ENCODE measurements around the gene IL1RAP. TPM values are rescaled to one million over a fixed set of nuclear protein-coding genes. Genes with fewer than 3 reads are reported as not detected.

The IL1RAP gene
- total RNA-seq, 2 experiments from 2014 or later: 12.1 to 16.1 TPM

- peaks cover 14% of the 10 kb centered on the region for H3K36me3 Mint-ChIP-seq (ENCODE audit: low read depth)
- no peak overlapping the region for H3K27ac Mint-ChIP-seq
- no peak for ATAC-seq
- H3K9me3 Mint-ChIP-seq (ENCODE audit: low read depth): no peaks in the 10 kb centered on the region
- ChIA-PET POLR2A (interaction anchor here (0.6 kb wide), 2 partner anchors 12 to 68 kb away, joined by 4 to 5 read pairs; no protein-coding TSS in a partner anchor), CTCF (interaction anchor here (1.1 kb wide), 1 partner anchor 14 kb away, joined by 3 read pairs; the partner anchor contains the start of gene IL1RAP)
- no peaks in the 10 kb centered on the region for H3K27me3 Mint-ChIP-seq
- peaks cover 7% of the 10 kb centered on the region for H3K4me1 Mint-ChIP-seq
- intact Hi-C loops (cut with DNase I, micrococcal nuclease): no loop called here
- no peak overlapping the region for H3K4me3 Mint-ChIP-seq
- DNase-seq: no peak
Observed at GRCh38 chr3:190526787-190527762, 13.2 kb downstream of the IL1RAP start.

DNA sequence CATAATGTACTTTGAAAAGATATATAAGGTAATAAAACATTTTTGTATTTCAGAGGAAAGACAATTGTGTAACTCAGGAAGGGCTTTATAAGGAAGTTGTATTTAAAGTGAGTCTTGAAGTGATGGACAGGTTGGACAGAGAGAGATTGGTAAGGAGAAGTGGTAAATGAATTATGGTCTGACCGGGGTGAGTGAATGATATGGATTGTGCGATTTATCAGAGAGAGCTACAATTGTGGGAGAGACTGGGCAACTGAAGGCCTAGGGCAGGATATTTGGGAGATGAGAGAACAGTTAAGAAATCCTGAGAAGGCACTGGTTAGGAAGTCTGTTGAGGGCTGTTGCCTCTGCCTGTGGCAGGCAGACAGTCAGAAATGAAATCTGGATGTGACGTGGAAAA, 14.8 kb downstream of the IL1RAP start:
- H3K27me3 Mint-ChIP-seq: no peaks in the 10 kb centered on the region
- H3K4me1 Mint-ChIP-seq: peaks cover 16% of the 10 kb centered on the region
- ATAC-seq: no peak
- POLR2A ChIA-PET: no interaction called here
- peaks cover 13% of the 10 kb centered on the region for H3K36me3 Mint-ChIP-seq (ENCODE audit: low read depth)
- intact Hi-C loops (cut with DNase I, micrococcal nuclease): no loop called here
- no peaks in the 10 kb centered on the region for H3K9me3 Mint-ChIP-seq (ENCODE audit: low read depth)
- H3K4me3 Mint-ChIP-seq: no peak overlapping the region
- DNase-seq: no peak
- no peak overlapping the region for H3K27ac Mint-ChIP-seq
- CTCF ChIA-PET: no interaction called here

DNA sequence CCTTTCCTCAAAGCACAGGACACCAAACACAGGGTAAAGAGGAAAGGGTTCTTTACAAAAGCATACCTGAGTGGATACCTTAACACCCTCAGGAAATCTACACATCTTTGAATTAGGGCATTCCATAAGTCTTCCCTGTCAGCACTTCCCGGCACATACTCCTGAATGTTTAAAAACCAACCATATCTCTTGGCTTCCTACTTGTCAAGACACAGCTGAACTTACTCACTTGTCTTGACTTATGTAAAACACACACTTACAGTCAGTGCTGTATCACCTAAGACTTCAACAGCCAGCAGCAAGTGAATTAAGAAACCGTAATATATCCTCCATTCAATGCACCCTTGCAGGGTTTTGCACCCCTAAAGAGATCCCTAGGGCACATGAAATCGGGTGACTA, 17.5 kb downstream of the IL1RAP start:
- H3K4me3 Mint-ChIP-seq: no peak overlapping the region
- ATAC-seq (no peak), DNase-seq (no peak)
- no peaks in the 10 kb centered on the region for H3K9me3 Mint-ChIP-seq (ENCODE audit: low read depth)
- peaks cover 8% of the 10 kb centered on the region for H3K36me3 Mint-ChIP-seq (ENCODE audit: low read depth)
- intact Hi-C loops (cut with DNase I, micrococcal nuclease): no loop called here
- H3K27me3 Mint-ChIP-seq: no peaks in the 10 kb centered on the region
- ChIA-PET CTCF (no interaction called here), POLR2A (no interaction called here)
- peaks cover 27% of the 10 kb centered on the region for H3K4me1 Mint-ChIP-seq
- H3K27ac Mint-ChIP-seq: no peak overlapping the region

DNA sequence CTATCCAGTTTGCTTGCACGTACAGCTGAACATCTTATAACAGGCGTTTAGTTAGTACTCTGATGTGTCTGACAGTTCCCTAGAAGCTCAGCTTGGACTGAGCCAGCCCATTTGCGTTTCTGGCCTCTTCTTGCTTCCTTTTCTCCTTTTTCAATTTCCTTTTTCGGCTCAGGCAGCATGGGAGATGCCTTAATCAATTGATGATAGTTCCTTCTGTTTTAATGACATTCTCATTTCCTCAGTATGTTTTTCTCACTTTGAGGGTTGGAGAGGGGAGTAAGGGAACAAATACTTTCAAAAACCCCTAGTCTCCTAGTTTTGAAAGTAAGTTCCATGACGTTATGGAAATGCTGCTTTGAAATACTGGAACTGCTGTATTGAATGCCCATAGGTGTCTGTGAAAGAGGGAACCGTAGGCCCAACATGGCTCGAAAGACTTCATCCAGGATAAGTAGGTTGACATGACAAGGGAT, 18.9 kb downstream of the IL1RAP start:
- POLR2A ChIA-PET: no interaction called here
- no peak overlapping the region for H3K27ac Mint-ChIP-seq
- CTCF ChIA-PET: no interaction called here
- ATAC-seq (no peak), DNase-seq (no peak)
- H3K4me1 Mint-ChIP-seq: peaks cover 29% of the 10 kb centered on the region
- no peaks in the 10 kb centered on the region for H3K27me3 Mint-ChIP-seq
- intact Hi-C loops (cut with DNase I, micrococcal nuclease): no loop called here
- H3K9me3 Mint-ChIP-seq (ENCODE audit: low read depth): no peaks in the 10 kb centered on the region
- H3K4me3 Mint-ChIP-seq: no peak overlapping the region
- peaks cover 8% of the 10 kb centered on the region for H3K36me3 Mint-ChIP-seq (ENCODE audit: low read depth)

GRCh38 chr3:190533511-190534281, 19.8 kb downstream of the IL1RAP start:
- peaks cover 36% of the 10 kb centered on the region for H3K4me1 Mint-ChIP-seq
- no peak overlapping the region for H3K27ac Mint-ChIP-seq
- H3K36me3 Mint-ChIP-seq (ENCODE audit: low read depth): peaks cover 8% of the 10 kb centered on the region
- ChIA-PET POLR2A (interaction anchor here (0.6 kb wide), 1 partner anchor 394 kb away, joined by 4 read pairs; no protein-coding TSS in a partner anchor), CTCF (interaction anchor here (0.6 to 1.2 kb wide), 2 partner anchors 25 to 196 kb away, joined by 3 read pairs; no protein-coding TSS in a partner anchor)
- no peaks in the 10 kb centered on the region for H3K27me3 Mint-ChIP-seq
- DNase-seq (no peak), ATAC-seq (no peak)
- no peaks in the 10 kb centered on the region for H3K9me3 Mint-ChIP-seq (ENCODE audit: low read depth)
- H3K4me3 Mint-ChIP-seq: no peak overlapping the region
- intact Hi-C loops (cut with DNase I, micrococcal nuclease): no loop called here

DNA sequence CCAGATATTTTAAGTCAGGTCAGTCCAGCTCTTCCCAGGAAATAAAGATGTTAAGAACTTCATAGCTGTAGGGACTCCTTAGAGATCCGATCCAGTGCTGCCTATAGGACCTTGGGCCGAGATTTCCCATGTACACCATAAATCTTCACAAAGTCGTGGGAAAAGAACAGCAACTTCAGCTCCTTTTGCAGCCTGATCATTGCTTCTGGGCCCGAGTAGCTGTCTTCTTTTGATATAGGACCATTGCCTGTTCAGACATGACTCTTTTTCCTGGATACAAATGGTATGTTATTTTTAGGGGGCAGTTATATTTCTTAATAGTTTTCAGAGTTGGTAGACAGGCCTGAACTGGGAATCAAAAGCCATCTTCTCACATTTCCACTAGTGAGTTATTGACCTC, 20.5 kb downstream of the IL1RAP start:
- Mint-ChIP-seq H3K4me3 (no peak overlapping the region), H3K9me3 (ENCODE audit: low read depth) (no peaks in the 10 kb centered on the region), H3K36me3 (ENCODE audit: low read depth) (peaks cover 3% of the 10 kb centered on the region), H3K27ac (no peak overlapping the region), H3K4me1 (peaks cover 39% of the 10 kb centered on the region), H3K27me3 (no peaks in the 10 kb centered on the region)
- ChIA-PET CTCF (interaction anchor here (1.2 kb wide), 1 partner anchor 196 kb away, joined by 3 read pairs; no protein-coding TSS in a partner anchor), POLR2A (no interaction called here)
- intact Hi-C loops (cut with DNase I, micrococcal nuclease): no loop called here
- ATAC-seq: no peak
- no peak for DNase-seq

DNA sequence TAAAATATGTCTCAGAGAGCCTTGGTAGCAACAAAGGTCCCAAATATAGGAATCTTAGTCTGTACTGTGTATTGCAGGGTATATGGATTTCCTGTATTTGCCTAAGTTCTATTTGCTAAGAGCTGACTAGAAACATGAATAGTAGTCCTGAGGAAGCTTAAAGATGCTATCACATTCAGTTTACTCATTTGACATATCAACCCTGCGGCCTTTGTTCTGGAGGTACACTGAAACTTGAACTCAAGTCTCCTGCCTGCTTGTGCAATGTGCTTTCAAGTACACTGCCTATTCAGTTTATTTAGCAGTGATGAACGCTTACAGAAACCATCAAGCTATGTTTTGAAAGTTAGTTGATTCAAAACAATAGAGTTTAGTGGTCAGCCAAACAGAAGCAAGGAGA, 21.1 kb downstream of the IL1RAP start:
- ChIA-PET POLR2A (no interaction called here), CTCF (no interaction called here)
- Mint-ChIP-seq H3K9me3 (ENCODE audit: low read depth) (no peaks in the 10 kb centered on the region), H3K36me3 (ENCODE audit: low read depth) (peaks cover 3% of the 10 kb centered on the region), H3K4me3 (no peak overlapping the region), H3K4me1 (peaks cover 39% of the 10 kb centered on the region), H3K27me3 (no peaks in the 10 kb centered on the region), H3K27ac (no peak overlapping the region)
- DNase-seq (no peak), ATAC-seq (peak; percentile 58)
- intact Hi-C loops (cut with DNase I, micrococcal nuclease): no loop called here

- Mint-ChIP-seq H3K4me3 (no peak overlapping the region), H3K27me3 (no peaks in the 10 kb centered on the region), H3K9me3 (ENCODE audit: low read depth) (no peaks in the 10 kb centered on the region), H3K36me3 (ENCODE audit: low read depth) (peaks cover 3% of the 10 kb centered on the region), H3K27ac (no peak overlapping the region), H3K4me1 (peaks cover 39% of the 10 kb centered on the region)
- POLR2A ChIA-PET: no interaction called here
- CTCF ChIA-PET: interaction anchor here (1.0 to 1.2 kb wide), 2 partner anchors 12 to 18 kb away, joined by 3 read pairs; no protein-coding TSS in a partner anchor
- intact Hi-C loops (cut with DNase I, micrococcal nuclease): no loop called here
- ATAC-seq (no peak), DNase-seq (no peak)
Observed at GRCh38 chr3:190537146-190537545, 23.3 kb downstream of the IL1RAP start.

DNA sequence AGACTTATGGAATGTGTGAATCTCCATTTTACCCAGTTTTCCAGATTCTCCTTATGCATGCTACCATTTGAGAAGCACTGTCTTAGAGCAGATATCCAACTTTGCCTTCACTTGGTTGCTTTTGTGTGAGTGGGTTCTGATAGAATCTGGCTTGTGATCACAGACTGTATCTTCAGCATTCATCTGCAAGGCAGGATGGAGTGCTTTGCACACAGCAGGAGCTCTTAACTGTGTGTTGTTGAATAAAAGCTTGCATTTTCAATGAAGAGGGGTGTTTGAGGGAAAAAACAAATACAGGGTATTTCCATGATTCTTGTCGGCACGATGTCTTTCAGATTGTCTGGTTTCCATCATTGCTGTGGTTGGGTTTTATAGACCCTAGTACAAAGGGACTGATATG, 24.4 kb downstream of the IL1RAP start:
- ATAC-seq: no peak
- H3K36me3 Mint-ChIP-seq (ENCODE audit: low read depth): peaks cover 1% of the 10 kb centered on the region
- ChIA-PET CTCF (no interaction called here), POLR2A (no interaction called here)
- no peak overlapping the region for H3K4me3 Mint-ChIP-seq
- no peaks in the 10 kb centered on the region for H3K27me3 Mint-ChIP-seq
- DNase-seq: no peak
- H3K27ac Mint-ChIP-seq: no peak overlapping the region
- no peaks in the 10 kb centered on the region for H3K9me3 Mint-ChIP-seq (ENCODE audit: low read depth)
- H3K4me1 Mint-ChIP-seq: peaks cover 31% of the 10 kb centered on the region
- intact Hi-C loops (cut with DNase I, micrococcal nuclease): no loop called here

GRCh38 chr3:190539526-190539925, 25.6 kb downstream of the IL1RAP start:
- H3K4me3 Mint-ChIP-seq: no peak overlapping the region
- intact Hi-C loops (cut with DNase I, micrococcal nuclease): no loop called here
- H3K9me3 Mint-ChIP-seq (ENCODE audit: low read depth): no peaks in the 10 kb centered on the region
- peaks cover 1% of the 10 kb centered on the region for H3K36me3 Mint-ChIP-seq (ENCODE audit: low read depth)
- ATAC-seq (no peak), DNase-seq (no peak)
- no peaks in the 10 kb centered on the region for H3K27me3 Mint-ChIP-seq
- ChIA-PET POLR2A (no interaction called here), CTCF (no interaction called here)
- H3K4me1 Mint-ChIP-seq: peaks cover 21% of the 10 kb centered on the region
- H3K27ac Mint-ChIP-seq: no peak overlapping the region

- intact Hi-C loops (cut with DNase I, micrococcal nuclease): no loop called here
- H3K4me3 Mint-ChIP-seq: no peak overlapping the region
- H3K27ac Mint-ChIP-seq: no peak overlapping the region
- H3K36me3 Mint-ChIP-seq (ENCODE audit: low read depth): peaks cover 1% of the 10 kb centered on the region
- ATAC-seq: no peak
- H3K4me1 Mint-ChIP-seq: peaks cover 12% of the 10 kb centered on the region
- H3K27me3 Mint-ChIP-seq: no peaks in the 10 kb centered on the region
- no peaks in the 10 kb centered on the region for H3K9me3 Mint-ChIP-seq (ENCODE audit: low read depth)
- ChIA-PET POLR2A (no interaction called here), CTCF (interaction anchor here (1.2 kb wide), 1 partner anchor 76 kb away, joined by 3 read pairs; no protein-coding TSS in a partner anchor)
- no peak for DNase-seq
Observed at GRCh38 chr3:190541008-190541407, 27.1 kb downstream of the IL1RAP start.
